Measurements from ENCODE around the gene NAB1.

DNA sequence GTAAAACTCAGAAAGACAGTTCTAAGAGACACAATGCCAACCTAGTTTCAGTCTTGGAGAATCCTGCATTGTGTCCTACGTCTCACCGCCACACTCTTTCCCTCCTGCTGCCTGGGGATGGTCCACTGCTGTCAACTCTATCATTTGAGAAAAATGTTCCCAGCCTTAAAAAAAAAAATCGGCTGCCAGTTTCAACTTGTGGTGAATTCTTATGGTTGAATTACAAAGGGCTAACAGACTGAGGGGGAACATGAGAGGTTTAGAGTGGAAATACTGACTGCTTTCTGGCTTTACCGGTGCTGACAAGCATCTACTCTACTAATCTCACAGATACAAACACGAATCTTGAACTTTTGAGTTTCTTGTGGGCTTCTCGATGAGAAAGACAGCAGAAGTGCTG, 74.0 kb downstream of the NAB1 start:
- TF ChIP-seq, protein P1, sequence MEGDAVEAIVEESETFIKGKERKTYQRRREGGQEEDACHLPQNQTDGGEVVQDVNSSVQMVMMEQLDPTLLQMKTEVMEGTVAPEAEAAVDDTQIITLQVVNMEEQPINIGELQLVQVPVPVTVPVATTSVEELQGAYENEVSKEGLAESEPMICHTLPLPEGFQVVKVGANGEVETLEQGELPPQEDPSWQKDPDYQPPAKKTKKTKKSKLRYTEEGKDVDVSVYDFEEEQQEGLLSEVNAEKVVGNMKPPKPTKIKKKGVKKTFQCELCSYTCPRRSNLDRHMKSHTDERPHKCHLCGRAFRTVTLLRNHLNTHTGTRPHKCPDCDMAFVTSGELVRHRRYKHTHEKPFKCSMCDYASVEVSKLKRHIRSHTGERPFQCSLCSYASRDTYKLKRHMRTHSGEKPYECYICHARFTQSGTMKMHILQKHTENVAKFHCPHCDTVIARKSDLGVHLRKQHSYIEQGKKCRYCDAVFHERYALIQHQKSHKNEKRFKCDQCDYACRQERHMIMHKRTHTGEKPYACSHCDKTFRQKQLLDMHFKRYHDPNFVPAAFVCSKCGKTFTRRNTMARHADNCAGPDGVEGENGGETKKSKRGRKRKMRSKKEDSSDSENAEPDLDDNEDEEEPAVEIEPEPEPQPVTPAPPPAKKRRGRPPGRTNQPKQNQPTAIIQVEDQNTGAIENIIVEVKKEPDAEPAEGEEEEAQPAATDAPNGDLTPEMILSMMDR (conservative IDR thresholded peaks at IDR 0.05; ENCODE audit: low read depth, low read length): no peak
- TF ChIP-seq EZH2 (IDR thresholded peaks at IDR 0.05; ENCODE audit: borderline replicate concordance, low read depth, low read length, poor library complexity, severe bottlenecking): no peak
